Epithelial cell of proximal tubule (primary cell): ENCODE data around the gene MAGED1. TPM values are rescaled to one million over a fixed set of nuclear protein-coding genes. Genes with fewer than 3 reads are reported as not detected.
"Not testable (repeated sequence)": the region's sequence is repeated elsewhere in the genome, so short reads cannot be mapped to it uniquely, and the experiment has no call there.

Experiments
- DNase-seq: peaks from one replicate; pipeline ENCODE4 v3.0.0-alpha.2; 2011; ENCODE audit warnings: low read depth
- H3K4me3 ChIP-seq: 2 replicates; pipeline ENCODE4 v1.5.1; 2011; ENCODE audit warnings: low read depth, mild to moderate bottlenecking, low read length
- total RNA-seq: library from RNA; depleted of rRNA; stranded (reverse); fragments of >200 nt; gene quantifications from 2 replicates; pipeline ENCODE4 v1.2.3, GENCODE V29; 2015
- TF ChIP-seq, protein P1 (sequence below): conservative IDR thresholded peaks from 2 replicates; pipeline ENCODE4 v1.5.1; 2012; ENCODE audit warnings: low read depth, mild to moderate bottlenecking, low read length

The MAGED1 gene
- total RNA-seq, 1 donor from 2014 or later: 114 TPM

DNA sequence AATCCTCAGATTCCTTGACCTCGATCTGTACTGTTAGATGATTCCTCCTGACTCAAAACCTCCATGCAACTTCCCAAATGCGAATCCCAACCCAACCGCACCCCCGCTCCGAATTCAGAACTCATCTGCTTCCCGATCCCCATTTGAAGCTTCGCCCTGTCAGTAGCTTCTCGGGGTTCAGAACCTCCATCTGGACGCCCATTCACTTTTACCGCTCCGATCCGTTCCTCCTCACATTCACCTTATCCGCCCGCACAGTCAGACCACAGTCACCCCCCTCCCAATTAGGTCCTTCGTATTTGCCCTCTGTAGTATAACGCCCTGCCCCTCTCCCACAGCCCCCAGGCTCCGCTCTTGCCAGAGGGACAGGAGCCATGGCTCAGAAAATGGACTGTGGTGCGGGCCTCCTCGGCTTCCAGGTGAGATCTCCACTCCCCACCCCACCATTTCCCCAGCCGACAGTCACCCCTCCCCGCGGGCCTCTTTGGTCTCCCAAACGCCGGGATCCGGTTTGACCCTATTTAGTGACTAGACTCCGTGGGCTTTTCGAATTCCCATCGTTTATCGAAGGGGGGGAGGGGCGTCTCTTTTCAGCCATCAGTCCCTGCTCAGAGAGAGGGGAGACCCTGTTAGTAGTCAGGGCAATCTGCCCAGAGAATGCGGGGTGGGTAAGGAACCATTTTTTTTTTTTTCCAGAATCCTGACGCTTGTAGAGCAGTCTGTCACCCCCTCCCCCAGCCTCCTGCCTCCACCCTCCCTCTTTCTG, 691 bp downstream of the MAGED1 start:
- DNase-seq: no peak
- peak overlapping the region; percentile 73 for H3K4me3 ChIP-seq
- TF ChIP-seq, protein P1, sequence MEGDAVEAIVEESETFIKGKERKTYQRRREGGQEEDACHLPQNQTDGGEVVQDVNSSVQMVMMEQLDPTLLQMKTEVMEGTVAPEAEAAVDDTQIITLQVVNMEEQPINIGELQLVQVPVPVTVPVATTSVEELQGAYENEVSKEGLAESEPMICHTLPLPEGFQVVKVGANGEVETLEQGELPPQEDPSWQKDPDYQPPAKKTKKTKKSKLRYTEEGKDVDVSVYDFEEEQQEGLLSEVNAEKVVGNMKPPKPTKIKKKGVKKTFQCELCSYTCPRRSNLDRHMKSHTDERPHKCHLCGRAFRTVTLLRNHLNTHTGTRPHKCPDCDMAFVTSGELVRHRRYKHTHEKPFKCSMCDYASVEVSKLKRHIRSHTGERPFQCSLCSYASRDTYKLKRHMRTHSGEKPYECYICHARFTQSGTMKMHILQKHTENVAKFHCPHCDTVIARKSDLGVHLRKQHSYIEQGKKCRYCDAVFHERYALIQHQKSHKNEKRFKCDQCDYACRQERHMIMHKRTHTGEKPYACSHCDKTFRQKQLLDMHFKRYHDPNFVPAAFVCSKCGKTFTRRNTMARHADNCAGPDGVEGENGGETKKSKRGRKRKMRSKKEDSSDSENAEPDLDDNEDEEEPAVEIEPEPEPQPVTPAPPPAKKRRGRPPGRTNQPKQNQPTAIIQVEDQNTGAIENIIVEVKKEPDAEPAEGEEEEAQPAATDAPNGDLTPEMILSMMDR: no peak

DNA sequence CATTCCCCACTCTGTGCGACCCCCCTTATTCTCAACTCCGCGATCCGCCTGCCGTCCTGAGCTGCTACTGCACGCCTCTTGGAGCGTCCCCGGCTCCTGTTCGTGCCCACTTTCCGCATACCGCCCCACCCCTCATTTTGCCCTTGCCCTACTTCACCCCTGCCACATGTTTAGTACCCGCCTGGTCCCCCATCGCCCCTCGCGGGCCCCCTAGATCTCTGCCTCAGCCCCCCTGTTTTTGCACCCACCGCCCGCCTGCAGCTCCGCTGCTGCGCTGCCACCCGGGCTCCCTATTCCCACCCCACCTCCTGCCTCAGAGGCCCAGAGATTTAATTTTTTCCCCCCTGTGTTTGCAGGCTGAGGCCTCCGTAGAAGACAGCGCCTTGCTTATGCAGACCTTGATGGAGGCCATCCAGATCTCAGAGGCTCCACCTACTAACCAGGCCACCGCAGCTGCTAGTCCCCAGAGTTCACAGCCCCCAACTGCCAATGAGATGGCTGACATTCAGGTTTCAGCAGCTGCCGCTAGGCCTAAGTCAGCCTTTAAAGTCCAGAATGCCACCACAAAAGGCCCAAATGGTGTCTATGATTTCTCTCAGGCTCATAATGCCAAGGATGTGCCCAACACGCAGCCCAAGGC, 1.4 kb downstream of the MAGED1 start:
- TF ChIP-seq, protein P1: no peak
- DNase-seq: no peak

DNA sequence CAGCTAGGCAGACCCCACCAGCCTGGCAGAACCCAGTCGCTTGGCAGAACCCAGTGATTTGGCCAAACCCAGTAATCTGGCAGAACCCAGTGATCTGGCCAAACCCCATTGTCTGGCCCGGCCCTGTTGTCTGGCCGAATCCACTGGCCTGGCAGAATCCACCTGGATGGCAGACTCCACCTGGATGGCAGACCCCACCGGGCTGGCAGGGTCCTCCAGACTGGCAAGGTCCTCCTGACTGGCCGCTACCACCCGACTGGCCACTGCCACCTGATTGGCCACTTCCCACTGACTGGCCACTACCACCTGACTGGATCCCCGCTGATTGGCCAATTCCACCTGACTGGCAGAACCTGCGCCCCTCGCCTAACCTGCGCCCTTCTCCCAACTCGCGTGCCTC, 3.2 kb downstream of the MAGED1 start:
- DNase-seq: no peak
- TF ChIP-seq, protein P1: no peak
- H3K4me3 ChIP-seq: no peak overlapping the region

More for the DNA sequence above, 1.4 kb downstream of the MAGED1 start:
- H3K4me3 ChIP-seq: peak overlapping the region; percentile 73

DNA sequence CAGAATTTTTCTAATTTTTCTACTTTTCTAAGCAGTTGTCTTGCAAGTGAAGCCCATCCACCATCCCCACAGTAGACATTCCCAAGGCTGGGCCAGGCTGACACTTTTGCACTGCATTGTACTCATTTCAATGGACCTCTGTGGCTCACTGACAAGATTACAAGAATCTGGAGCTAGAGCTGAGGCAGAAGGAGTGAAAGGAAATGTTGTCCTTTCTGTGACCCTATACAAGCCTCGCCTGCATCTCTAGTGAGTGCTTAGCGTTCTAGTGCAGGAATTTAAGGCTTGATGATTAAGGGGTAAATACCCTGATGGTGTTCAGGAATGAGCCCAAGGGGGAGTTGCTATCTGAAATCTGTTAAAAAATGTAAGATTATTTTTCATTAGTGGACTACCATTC, 6.3 kb downstream of the MAGED1 start:
- DNase-seq: no peak
- TF ChIP-seq, protein P1: no peak
- H3K4me3 ChIP-seq: no peak overlapping the region

DNA sequence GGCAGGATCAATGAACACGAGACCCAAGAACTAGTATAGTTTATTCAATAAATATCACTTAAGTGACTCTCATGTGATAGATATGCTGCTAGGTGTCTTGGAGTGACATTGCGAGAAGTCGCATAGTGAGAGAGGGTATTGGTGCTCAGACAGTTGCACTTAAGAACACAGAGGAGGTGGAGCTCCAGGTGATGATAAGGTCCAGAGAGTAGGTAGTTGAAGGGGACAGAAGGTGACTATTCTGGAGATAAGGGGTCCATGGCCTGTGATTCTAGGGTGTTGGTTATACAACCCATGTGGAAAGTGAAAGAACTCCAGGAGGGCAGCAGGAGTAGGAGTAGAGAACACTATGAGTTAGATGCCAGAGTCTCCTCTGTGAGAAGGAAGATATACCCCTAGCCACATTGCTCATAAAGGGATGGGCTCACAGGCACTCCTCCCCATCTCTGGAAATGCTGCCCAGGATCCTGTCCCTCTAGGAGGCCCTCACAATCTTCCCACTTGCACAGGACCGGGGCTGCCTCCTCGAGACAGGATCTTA, 9.2 kb downstream of the MAGED1 start:
- TF ChIP-seq, protein P1: no peak
- no peak overlapping the region for H3K4me3 ChIP-seq
- no peak for DNase-seq

DNA sequence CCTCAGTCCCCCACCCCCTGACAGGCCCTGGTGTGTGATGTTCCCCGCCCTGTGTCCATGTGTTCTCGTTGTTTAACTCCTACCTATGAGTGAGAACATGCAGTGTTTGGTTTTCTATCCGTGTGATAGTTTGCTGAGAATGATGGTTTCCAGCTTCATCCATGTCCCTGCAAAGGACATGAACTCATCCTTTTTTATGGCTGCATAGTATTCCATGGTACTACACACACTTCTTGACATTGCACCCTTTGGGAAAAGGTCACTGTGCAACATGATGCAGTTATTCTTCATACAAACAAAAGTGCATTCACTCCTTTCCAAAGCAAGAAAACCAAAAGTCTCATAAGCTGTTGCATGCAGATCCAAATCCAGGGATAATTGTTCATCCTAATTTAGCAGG, 11.7 kb downstream of the MAGED1 start:
- not testable (repeated sequence) for DNase-seq, H3K4me3 ChIP-seq

DNA sequence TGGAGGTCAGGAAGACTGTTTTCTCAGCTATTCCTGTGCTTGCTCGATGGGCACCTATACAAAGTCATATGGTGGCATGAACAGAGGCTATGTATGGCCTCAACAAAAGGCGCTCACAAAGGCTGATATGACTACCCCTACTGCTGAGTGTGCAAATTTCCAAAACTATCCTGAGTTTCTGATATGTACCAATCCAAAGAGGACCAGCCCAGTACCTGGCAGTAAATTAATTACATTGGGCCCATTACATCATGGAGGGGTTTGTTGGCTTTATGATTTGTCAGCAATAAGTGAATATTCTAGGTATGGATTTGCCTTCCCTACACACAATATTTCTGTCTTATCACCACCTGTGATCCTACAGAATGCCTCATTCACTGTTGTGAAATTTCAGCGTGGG, 12.3 kb downstream of the MAGED1 start:
- TF ChIP-seq, protein P1: no peak
- no peak overlapping the region for H3K4me3 ChIP-seq
- no peak for DNase-seq
